HG03060 (cell line): Measurements from ENCODE around the gene CEP89.
"Not testable (repeated sequence)": the region's sequence is repeated elsewhere in the genome, so short reads cannot be mapped to it uniquely, and the experiment has no call there.

Source experiments
- ATAC-seq: cut with Tn5 transposase; IDR thresholded peaks from one replicate; pipeline ENCODE4 v1.9.1; 2021; ENCODE audit warnings: low read depth, moderate number of reproducible peaks; ENCODE audit not compliant: unreplicated experiment

The CEP89 gene

DNA sequence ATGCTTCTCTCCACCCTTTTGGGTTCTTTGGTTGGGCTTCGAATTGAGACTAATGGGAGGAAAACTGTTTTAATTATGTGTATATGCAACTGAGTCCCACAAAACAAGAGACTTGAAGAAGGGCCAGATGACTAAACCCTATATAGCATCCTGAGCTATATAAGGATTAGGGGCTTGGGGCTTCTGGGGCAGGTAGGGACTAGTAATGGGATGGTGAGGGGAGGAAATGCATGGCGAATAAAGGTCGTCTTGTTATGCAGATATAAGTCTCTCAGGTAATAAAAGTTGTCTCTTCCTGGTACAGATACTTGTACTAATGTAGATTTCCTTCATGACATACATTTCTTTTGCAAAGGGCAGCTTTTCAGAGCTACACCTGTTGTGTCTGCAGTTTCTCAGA lies 99.4 kb downstream of the CEP89 start:
- ATAC-seq = no peak

DNA sequence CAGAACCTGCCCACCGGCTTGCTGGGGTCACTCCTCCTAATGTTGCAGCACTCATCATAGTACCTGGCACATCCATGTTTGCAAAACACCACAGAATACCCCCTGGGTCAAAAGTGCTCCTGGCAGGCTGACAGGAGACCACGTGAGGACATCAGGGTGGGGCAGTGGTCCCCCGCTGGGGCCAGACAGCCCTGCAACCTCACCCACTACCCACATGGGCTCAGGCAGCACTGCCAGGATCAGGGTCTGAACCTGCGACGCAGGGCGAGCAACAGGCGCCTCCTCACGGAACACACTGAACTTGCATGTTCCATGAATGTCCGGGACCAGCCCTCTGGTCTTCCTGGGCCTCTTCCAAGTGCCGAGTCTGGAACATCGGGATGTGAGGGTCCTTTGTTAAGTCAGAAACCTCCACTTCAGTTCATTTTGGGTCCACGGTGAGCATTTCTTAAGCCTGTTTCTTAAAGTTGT lies 100.7 kb downstream of the CEP89 start:
- no peak for ATAC-seq

DNA sequence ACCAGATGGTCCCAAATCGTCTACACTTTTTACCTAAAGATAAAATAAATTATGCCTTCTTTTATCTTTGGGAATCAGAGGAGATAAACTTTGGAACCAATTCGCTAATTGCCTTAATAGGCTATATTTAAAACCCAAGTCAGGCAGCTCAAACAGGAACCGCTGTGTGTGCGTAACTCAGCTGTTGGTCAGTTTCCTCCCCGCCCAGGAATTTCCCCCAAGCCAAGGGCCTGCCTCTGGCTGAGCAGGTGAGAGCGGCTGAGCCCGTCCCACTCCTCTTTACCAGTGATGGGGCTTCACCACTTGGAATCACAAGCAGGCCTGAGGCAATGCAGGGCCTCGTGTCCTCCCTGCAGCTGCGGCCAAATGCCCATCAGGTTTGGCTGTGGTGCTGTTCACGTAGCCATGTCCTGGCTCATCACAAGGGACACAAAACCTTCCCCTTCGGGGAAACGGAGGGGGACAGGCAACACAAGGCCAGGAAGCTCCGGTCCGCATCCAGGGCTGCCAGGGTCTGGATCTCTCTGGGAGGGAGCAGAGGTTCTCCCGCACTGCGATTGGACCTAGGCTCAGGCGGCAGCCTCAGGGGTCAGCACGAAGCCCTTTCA lies 101.7 kb downstream of the CEP89 start:
- no peak for ATAC-seq

DNA sequence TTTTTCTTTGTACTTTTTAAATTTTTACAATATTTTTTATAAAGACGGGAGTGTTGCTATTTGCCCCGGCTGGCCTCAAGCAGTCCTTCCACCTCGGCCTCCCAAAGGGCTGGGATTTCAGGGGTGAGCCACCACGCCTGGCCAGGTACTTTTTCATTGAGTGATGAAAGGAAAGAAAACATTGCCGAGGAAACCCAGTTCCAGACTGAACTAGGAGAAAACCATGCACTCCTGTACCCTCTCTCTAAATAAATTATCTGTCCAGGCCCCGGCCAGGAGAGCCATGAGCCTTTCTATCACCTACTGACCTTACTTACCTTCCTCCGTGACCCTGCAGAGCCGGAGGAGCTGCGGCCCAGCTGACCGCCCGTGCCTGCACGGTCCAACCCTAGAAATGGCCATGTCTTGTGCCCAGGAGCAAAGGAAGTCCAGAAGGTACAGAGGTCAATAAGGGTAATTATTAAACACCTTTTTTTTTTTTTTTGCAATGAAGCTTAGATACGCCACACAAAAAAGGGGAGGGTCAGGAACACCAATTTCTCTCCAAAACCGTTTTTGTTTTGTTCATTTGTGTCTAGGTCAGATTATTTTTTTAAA lies 102.3 kb downstream of the CEP89 start, which contains the start of gene SLC7A9:
Gene SLC7A9 (minus strand): TSS at position 399 of the 597 bp plus-strand sequence. CDS start 1,233 bp downstream, outside the sequence.
- ATAC-seq = no peak

DNA sequence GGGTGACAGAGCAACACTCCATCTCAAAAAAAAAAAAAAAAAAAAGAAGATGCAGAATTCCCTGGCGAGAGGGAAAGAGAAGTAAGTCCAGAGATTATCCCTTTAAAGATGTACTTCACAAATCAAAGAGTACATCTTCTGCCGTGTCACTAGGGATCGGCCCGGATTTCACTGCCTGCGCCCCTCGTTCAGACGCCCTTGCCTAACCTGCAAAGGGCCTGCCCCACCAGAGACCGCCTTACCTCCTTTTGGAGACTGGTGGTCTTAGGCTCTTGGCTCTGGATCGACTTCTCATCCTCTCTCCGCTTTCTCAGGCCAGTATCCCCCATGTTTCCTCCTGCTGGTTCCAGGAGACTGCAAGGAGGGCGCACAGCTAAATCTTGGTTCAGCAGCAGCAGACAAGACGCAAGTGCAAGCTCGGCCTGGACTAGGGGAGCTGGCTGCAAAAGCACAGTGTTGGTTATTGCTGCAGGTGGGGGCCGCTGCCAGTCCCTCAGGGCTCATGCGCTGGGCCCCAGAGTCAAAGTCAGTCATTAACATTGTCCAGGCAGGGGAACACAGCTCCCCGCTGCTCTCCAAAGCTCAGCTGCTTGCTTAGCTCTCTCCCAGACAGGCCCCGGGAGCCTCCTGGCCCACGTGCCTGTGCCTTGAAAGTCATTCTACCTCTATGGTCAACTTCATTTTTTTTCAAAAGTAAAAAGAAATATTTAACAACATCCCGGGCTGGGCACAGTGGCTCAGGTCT lies 103.4 kb downstream of the CEP89 start:
- no peak for ATAC-seq

DNA sequence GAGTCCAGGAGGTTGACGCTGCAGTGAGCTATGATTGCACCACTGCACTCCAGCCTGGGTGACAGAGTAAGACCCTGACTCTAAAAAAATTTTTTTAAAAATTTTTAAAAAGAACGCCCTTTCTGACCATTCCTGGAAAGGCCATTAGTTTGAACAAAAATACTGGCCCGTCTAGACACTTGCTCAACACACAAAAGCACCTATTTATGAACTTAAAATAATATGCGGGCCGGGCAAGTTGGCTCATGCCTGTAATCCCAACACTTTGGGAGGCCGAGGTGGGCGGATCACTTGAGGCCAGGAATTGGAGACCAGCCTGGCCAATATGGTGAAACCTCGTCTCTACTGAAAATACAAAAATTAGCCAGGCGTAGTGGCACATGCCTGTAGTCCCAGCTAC lies 104.3 kb downstream of the CEP89 start:
- not testable (repeated sequence) for ATAC-seq

DNA sequence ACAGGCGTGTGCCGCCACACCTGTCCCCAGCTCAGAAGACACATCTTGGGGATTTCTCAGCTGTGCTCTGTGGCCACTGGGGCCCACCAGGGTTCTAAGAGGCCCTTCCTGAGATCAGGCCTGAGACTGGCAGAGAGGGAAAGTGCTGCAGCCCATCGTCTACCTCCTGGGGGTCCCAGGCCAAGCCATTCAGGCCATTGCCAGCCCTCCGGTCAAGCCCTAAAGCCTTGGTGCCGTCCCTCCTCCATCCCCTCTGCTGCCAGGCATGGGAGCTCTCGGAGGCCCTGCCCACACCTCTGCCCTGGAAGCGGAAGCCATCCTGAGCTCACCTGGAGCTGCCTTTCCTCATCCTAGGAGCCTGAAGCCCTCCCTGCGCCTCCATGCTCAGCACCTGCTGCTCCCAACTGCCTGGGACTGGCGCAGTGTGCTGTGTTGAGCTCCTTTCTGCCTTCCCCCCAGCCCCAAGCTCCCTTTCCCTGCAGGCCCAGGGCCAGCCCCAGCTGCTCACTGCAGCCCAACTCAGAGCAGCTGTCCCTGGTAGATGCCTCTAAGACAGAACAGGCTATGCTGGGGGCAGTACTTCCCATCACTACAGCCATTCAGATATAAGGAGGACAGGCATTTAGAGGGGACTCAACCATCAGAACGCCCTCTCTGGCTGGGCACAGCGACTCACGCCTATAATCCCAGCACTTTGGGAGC lies 105.0 kb downstream of the CEP89 start:
- ATAC-seq = no peak

DNA sequence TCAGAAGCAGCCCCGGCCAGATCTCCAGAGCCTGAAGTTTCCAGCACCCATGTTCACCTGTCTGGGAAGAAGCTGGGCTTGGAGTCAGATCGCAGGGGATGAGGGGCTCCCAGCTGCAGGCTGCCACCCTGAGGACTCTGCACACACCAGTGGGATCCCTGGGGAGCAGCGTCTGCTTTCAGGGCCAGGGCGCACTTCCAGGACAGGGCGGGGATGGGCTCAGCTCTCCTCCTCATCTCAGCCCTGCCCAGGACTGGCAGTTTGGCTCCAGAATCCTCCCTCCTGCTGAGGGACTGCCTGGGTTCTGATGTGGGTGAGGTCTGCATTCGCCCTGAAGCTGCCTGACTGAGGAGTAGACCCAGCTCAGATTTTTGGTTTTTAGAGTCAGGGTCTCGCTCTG lies 105.7 kb downstream of the CEP89 start:
- no peak for ATAC-seq

DNA sequence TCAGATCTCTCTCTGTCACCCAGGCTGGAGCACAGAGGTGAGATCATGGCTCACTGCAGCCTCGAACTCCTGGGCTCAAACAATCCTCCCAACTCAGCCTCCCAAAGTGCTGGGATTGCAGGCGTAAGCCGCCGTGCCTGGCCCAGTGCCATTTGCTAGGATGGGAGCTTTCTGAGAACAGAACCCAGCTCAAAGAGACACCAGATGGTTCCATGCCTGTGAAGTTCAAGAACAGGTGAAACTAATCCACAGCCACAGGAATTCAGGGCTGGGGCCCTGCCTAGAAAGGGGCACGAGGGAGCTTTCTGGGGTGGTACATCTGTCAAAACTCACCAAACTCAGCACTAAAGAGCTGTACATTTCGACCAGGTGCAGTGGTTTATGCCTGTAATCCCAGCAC lies 106.4 kb downstream of the CEP89 start:
- ATAC-seq = no peak

DNA sequence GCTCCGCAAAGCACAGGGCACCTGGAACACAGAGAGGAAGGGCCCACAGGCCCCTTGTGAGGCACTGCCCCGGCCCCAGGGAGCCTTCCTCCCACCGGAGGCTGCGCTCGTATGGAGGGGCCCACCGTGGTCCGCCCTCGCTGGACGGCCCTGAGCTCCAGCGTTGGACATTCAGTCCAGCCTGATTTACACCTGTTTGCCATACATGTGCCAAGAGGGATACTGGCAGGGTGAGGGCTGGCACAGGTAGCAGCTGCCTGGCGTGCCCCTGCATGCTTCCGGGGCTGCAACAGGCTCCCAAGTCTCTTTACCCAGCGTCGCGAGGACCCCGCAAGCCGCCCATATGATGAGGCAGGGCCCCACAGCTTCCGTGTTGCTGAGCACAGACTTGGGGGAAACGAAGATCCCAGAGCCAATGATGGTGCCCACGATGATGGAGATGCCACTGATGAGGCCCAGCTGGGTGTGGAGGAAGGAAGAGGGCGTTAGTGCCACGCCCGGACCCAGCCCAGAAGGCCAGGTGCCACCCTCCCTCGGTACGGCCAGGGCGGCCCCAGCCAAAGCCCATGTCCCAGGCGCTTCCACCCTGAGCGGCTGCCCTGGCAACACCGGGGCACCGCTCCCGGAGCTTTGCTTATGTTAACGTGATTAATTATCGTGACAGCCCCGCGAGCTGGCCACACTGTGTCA lies 107.3 kb downstream of the CEP89 start:
- ATAC-seq = no peak

DNA sequence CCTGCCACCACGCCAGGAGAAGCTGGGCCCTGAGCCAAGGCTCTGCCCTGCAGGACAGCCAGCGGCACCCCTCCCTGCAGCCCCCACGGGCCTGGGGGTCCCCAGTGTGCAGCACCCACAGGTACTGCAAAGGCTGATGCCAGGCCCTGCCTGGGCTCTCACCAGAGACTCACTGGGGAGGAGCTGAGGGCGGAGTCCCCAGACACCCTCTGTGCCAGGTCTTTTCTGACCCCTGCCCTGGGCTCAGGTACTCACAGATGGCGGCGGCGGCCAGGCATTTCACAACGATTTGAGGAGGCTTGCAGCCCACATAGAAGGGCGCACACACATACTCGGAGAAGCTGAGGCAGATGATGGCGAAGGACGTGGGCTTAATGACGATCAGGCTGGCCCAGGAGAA lies 107.9 kb downstream of the CEP89 start:
- no peak for ATAC-seq

DNA sequence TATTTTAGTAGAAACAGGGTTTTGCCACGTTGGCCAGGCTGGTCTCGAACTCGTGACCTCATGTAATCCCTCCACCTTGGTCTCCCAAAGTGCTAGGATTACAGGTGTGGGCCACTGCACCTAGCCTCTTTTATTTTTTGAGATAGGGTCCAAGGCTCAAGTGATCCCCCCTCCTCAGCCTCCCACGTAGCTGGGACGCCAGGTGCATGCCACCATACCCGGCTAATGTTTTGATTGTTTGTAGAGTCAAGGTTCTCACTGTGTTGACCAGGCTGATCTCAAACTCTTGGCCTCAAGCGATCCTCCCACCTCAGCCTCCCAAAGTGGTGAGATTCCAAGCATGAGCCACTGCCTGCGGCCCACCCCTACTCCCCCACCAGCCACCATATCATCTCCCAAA lies 108.5 kb downstream of the CEP89 start:
- no peak for ATAC-seq

DNA sequence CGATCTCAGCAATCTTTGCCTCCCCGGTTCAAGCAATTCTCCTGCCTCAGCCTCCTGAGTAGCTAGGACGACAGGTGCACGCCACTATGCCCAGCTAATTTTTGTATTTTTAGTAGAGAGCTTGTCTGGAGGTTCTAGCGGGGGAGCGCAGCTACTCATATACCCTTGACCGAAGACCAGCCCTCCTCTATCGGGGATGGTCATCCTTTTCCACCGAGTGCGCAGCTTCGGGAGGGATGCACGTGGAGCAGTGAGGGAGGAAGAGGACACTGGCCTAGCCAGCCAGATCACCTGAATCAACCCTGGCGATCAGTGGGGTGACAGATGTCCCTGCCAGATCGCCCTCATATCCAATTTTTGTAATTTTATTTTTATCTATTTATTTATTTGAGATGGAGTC lies 109.0 kb downstream of the CEP89 start:
- no peak for ATAC-seq

DNA sequence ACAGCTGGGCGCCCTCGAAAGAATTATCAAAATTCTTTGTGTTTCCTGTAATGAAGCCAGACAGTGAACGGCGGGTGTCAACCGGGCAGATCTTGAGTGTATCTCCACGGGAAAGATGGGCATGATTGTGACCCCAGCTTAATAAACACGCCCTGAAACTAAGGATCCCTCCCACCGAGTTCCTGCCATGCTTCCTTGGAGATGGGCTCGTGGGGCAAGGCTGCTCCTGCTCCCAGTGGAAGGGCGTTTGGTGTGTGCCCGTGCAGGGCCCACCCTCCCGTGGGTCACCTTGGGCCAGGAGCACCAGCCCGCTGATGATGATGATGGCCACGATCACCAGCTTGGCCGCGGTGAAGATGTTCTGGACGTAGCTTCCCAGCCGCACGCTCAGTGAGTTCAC lies 109.6 kb downstream of the CEP89 start:
- no peak for ATAC-seq

DNA sequence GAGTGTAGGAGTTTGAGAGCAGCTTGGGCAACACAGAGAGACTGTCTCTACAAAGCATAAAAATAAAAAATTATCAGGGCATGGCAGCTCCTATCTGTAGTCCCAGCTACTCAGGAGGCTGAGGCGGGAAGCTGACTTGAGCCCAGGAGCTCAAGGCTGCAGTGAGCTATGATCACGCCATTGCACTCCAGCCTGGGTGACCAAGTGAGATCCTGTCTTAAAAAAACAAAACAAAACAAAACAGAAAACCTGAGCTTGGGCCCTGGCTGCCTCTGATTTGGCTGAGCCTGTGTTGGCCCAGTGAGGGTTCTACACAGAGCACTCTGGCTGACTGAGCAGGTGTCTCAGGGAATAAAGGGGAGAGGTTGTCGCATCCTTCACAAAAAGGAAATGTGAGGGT lies 110.2 kb downstream of the CEP89 start:
- no peak for ATAC-seq

DNA sequence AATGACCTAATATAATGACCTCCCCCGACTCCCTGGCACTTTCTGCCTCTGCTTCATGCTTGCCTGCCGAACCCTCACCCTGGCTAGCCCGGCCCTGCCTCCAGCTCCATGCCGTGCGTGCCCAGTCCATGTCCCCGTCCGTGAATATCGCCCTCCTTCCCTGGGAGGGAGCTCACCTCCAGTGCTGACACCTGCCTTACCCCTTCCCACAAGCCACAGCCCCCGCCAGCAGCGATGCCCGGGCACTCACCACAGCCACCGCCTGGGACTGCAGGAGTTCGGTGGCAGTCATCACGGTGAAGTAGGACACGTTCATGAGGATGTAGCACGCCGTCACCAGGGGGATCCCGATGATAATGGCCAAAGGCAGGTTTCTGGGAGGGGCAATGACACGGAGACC lies 112.2 kb downstream of the CEP89 start:
- no peak for ATAC-seq

DNA sequence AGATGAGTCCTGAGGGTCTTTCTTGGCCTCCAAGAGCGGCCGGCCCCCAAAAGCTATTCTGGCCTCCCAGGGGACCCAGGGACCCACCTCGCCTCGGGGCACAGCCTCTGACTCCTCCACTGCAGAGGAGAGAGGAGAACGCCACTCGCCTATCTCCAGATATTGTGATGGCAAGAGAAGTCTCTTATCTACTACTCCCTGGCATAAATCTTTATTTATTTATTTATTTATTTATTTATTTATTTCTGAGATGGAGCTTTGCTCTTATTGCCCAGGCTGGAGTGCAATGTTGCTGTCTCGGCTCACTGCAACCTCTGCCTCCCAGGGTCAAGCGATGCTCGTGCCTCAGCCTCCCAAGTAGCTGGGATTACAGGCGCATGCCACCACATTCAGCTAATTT lies 113.2 kb downstream of the CEP89 start:
- no peak for ATAC-seq

DNA sequence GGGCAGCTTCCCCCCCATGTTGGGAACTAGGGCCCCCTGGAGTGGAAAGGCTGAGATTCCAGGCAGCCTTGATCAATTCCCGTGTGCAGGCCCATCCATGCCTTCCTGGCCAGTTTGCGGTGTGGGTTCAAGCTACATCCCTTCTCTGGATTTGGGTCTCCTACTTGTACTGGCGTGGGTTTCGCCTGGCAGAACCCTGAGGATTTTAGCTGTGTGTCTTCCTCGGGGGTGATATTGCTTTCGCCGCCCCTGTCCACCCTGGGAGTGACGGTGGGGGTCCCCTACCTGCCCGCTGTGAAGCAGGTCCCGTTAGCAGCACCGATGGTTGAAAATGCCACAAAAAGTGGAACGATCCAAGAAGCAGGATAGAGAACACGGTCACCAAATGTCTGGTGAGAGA lies 113.6 kb downstream of the CEP89 start:
- ATAC-seq = no peak

DNA sequence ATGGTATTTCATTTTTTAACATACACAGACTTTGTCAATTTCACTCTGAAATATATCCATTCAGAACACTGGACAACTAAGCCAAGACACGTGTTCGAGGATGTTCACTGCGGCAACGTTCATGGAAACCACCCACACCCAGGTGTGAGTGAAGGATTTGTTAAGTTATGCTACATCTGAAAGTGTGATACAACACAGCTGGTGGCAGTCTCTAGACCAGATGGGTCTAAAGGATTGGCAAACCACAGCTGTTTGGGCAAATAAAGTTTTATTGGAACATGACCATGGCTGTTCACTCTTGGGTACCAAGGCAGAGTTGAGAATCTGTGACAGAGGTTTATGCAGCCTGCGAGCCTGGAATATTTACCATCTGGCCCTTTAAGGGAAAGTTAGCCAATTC lies 114.2 kb downstream of the CEP89 start:
- no peak for ATAC-seq

DNA sequence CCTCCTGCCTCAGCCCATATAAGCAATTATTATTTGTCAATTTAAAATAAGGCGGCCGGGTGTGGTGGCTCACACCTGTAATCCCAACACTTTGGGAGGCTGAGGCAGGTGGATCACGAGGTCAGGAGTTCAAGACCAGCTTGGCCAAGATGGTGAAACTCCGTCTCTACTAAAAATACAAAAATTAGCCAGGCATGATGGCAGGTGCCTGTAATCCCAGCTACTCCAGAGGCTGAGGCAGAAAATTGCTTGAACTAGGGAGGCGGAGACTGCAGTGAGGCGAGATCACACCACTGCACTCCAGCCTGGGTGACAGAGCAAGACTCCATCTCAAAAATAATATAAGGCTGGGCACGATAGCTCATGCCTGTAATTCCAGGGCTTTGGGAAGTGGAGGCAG lies 114.9 kb downstream of the CEP89 start:
- not testable (repeated sequence) for ATAC-seq

DNA sequence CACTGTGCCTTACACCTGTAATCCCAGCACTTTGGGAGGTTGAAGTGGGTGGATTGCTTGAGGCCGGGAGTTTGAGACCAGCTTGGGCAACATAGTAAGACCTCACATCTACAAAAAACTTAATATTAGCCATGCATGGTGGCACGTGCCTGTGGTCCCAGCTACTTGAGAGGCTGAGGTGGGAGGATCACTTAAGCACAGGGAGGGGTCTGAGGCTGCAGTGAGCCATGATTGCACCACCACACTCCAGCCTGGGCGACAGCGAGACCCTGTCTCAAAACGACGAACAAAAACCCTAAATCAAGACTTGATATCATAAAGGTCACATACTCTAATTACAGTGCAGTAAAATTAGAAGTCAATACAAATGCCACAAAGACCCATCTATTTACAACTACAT lies 119.5 kb downstream of the CEP89 start:
- no peak for ATAC-seq
